HG02884 (cell line): ENCODE results near the gene MECR.

Experiments
- ATAC-seq: cut with Tn5 transposase; IDR thresholded peaks from one replicate; pipeline ENCODE4 v1.9.1; 2021; ENCODE audit warnings: mild to moderate bottlenecking, moderate library complexity; ENCODE audit not compliant: unreplicated experiment

Gene MECR

GRCh38 chr1:29230553-29231378 lies at the start of gene MECR:
Gene MECR, minus strand, starts transcription at chr1:29230934. Its CDS starts 28 bp downstream, at chr1:29230906.
- peak; percentile 84 for ATAC-seq

- ATAC-seq, result no peak
These were observed 49.2 kb upstream of the MECR start for GRCh38 chr1:29279951-29280391.

DNA sequence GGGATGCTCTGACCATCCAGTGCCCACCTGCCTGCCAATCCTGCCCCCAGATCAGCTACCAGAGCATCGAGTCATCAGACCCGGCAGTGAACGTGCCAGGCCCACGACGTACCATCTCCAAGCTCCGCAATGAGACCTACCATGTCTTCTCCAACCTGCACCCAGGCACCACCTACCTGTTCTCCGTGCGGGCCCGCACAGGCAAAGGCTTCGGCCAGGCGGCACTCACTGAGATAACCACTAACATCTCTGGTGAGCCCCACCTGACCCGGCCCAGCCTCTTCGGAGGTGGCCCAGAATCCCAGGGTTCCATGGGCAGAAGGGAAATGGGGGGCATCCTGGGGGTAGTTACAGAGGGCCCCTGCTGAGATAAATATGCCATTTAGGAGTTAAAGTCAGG lies 48.7 kb upstream of the MECR start:
- no peak for ATAC-seq

- no peak for ATAC-seq
These were observed 47.4 kb upstream of the MECR start for GRCh38 chr1:29278124-29278523.

- ATAC-seq, result no peak
These were observed 44.7 kb upstream of the MECR start for GRCh38 chr1:29275435-29275834.

- ATAC-seq, result no peak
These were observed 41.6 kb upstream of the MECR start for GRCh38 chr1:29272147-29272907.

GRCh38 chr1:29271724-29272123 lies 41.0 kb upstream of the MECR start:
- no peak for ATAC-seq

- ATAC-seq, result no peak
These were observed 40.3 kb upstream of the MECR start for GRCh38 chr1:29270929-29271521.

GRCh38 chr1:29269382-29269781 lies 38.6 kb upstream of the MECR start:
- no peak for ATAC-seq

DNA sequence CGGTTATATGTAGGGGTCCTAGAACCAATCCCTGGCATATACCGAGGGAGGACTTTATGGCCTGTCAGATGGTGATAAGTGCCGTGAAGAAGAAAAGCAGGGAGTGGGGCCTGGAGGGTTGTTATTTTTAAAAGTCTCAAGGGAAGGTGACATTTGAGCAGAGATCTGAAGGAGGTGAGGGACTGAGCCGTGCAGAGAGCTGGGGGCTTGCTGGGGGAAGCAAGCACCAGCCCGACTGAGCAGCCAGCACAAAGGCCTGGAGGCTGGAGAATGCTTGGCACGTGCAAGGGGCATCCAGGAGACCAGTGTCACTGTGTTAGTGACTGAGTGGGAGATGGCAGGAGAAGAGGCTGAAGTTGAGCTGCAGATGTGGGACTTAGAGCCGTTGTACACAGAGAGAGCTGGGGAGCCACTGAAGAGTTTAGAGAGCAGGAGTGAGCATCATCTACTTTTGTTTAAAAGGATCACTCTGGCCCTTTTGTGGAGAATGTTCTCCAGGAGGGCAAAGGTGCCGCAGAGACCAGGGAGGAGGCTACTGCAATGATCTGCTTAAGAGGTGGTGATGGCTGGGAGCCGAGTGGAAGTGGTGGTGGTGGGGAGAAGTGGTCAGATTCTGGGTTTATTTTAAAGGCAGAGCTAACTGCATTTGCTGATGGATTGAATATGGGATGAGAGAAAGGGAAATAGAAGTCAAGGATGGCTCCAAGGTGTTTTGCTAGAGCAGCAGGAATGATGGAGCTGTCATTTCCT lies 36.8 kb upstream of the MECR start:
- no peak for ATAC-seq

GRCh38 chr1:29266912-29267311 lies 36.2 kb upstream of the MECR start:
- no peak for ATAC-seq

- no peak for ATAC-seq
These were observed 34.1 kb upstream of the MECR start for GRCh38 chr1:29264773-29265389.

GRCh38 chr1:29260531-29260930 lies 29.8 kb upstream of the MECR start:
- no peak for ATAC-seq

DNA sequence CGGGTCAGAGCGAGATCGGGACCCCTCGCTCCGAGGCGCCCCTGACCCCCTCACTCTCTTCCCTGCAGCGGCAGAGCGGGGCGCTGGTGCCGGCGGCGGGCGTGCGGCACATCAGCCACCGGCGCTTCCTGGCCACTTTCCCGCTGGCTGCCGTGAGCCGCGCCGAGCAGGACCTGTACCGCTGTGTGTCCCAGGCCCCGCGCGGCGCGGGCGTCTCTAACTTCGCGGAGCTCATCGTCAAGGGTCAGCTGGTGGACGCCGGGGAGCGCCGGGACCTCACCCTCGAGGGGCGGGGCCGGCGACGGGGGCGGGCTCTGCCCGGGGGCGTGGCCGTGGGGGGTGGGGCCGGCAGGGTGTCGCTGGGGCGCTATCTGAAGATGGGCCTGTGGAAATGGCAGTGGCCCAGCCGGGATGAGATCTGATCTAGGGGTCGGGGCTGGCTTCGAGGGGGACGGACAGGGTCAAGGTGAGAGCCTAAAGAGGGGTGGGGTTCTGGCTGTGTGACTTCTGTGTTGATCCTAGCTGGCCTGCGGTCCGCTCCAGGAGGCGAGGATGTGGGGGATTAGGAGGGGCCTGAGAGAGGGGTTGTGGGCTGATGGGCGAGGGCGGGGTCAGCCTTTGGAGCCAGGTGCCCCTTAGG lies 29.2 kb upstream of the MECR start:
- no peak for ATAC-seq

- no peak for ATAC-seq
These were observed 28.5 kb upstream of the MECR start for GRCh38 chr1:29258976-29259801.

DNA sequence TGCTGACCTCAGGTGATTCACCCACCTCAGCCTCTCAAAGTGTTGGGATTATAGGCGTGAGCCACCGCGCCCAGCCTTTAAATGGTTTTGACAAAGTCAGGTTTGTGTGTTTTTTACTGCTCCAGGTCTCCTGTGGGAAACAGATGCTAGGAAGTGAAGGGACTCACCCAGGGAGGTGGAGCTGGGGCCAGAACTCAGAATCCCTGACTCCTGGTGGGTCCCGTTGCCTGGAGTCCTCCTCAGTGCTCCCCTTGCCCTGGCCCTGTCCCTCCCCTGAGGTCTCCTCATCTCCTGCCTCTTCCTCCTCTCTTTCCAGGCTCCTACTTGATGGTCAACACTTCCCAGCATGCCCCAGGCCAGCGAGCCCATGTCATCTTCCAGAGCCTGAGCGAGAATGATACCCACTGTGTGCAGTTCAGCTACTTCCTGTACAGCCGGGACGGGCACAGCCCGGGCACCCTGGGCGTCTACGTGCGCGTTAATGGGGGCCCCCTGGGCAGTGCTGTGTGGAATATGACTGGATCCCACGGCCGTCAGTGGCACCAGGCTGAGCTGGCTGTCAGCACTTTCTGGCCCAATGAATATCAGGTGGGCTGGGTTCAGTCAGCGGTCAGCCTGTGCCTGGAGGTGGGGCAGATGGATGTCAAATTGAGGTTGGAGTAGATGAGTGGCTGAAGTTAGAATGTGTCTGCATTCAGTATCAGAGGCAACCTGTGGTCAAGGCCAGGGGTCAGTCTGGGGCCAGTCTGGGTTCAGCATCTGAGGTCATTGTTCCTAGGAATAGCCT lies 27.6 kb upstream of the MECR start:
- ATAC-seq, result no peak

DNA sequence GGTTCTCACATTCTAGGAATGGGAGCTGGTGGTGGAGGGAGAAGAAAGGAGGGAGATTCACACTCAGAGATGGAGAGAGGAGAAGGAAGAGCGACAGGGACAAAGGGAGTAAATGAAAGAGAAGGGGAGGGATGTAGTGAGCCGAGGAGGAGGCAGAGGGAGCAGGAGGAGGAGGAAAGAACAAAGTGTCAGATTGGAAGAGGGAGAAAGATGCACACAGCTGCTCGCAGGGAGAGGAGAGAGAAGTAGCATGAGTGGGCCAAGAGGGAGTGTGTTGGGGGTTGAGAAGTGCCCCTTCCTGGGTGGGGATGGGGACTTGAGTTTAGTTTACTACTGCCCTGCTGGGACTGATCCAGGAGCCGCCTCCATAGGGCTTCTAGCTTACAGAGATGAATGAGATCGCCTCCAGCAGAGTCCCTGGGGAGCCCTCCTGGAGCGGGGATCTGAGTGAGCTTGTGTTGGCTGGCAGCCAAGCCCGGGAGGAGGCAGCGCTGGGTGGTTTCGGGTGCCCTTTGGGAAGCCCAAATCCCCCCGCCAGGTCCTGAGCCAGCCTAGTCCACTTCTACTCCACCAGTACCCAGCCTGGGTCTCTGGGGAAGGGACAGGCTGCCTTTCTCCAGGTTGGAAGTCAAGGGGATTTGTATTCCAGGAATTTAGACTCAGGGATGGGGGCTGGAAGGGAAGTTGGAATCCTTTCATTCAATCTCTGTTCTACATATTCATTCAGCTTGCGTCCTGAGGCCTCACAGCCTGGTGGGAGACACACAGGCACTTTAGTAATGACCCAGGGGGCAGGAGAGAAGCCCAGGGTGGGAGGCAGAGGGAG lies 26.5 kb upstream of the MECR start:
- no peak for ATAC-seq

- no peak for ATAC-seq
These were observed 25.7 kb upstream of the MECR start for GRCh38 chr1:29256394-29256793.
